ENCODE data around the gene USP33. TPM values are rescaled to one million over a fixed set of nuclear protein-coding genes. Genes with fewer than 3 reads are reported as not detected.

Gene USP33
- total and polyA plus RNA-seq, 10 of the 15 experiments (the other 5 are each of a cell fraction or from before 2014, with no cell fraction given): 13.1 to 49.9 (median 32.2) TPM

DNA sequence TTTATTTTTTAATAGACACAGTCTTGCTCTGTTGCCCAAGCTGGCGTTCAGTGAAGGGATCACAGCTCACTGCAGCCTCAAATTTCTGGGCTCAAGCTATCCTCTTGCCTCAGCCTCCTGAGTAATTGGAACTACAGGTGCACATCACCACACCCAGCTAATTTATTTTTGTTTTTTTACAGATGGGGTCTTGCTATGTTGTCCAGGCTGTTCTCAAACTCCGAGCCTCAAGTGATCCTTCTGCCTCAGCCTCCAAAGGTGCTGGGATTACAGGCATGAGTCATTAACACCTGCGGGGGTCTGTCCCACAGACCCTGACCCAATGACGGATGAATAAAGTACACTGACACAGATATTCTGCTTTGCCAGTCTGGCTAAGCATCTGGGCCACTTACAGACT is 43.6 kb downstream of the USP33 start:
- CTCF ChIA-PET: no interaction called here
- H3K27me3 ChIP-seq (replicated peaks in 1 of 2; ENCODE audit: control insufficient read depth in 2 of 2, insufficient read depth in 2 of 2, low read length in 1 of 2): no peaks in the 10 kb centered on the region
- no peaks in the 10 kb centered on the region for H3K9me3 ChIP-seq (replicated peaks; ENCODE audit: control insufficient read depth, insufficient read depth, low read length)
- in situ Hi-C loops (cut with MboI): no loop called here
- ATAC-seq (no peak), FAIRE-seq (no peak), DNase-seq (ENCODE audit: low read depth, low spot score) (no peak)
- no peaks in the 10 kb centered on the region for H4K20me1 ChIP-seq (ENCODE audit: control insufficient read depth, insufficient read depth)
- peaks cover 2 to 10% of the 10 kb centered on the region in 2 experiments for H3K36me3 ChIP-seq (ENCODE audit: control insufficient read depth in 2 of 2, insufficient read depth in 2 of 2, low read length in 1 of 2)
- H3K4me1 ChIP-seq (ENCODE audit: control insufficient read depth, insufficient read depth, low read length): no peaks in the 10 kb centered on the region
- no peak overlapping the region for H3K4me3 ChIP-seq
- intact Hi-C loops (cut with micrococcal nuclease; ENCODE audit: unreplicated experiment): no loop called here
- RAD21 ChIA-PET (ENCODE audit: unreplicated experiment): no interaction called here
- TF ChIP-seq ZNF384 (IDR thresholded peaks at IDR 0.05; ENCODE audit: borderline replicate concordance, low read depth, low read length) (no peak), NFYB (IDR thresholded peaks at IDR 0.05; ENCODE audit: insufficient read depth, low read depth, low read length) (no peak), RAD21 (IDR thresholded peaks at IDR 0.05; ENCODE audit: insufficient read depth, low read depth, low read length) (no peak), SMARCA5 (IDR thresholded peaks at IDR 0.05) (no peak), ZNF622 (IDR thresholded peaks at IDR 0.05) (no peak), BHLHE40 (IDR thresholded peaks at IDR 0.05; ENCODE audit: borderline replicate concordance in 1 of 2, low read depth in 2 of 2, low read length in 1 of 2) (no peak)
- TF ChIP-seq, protein P1, sequence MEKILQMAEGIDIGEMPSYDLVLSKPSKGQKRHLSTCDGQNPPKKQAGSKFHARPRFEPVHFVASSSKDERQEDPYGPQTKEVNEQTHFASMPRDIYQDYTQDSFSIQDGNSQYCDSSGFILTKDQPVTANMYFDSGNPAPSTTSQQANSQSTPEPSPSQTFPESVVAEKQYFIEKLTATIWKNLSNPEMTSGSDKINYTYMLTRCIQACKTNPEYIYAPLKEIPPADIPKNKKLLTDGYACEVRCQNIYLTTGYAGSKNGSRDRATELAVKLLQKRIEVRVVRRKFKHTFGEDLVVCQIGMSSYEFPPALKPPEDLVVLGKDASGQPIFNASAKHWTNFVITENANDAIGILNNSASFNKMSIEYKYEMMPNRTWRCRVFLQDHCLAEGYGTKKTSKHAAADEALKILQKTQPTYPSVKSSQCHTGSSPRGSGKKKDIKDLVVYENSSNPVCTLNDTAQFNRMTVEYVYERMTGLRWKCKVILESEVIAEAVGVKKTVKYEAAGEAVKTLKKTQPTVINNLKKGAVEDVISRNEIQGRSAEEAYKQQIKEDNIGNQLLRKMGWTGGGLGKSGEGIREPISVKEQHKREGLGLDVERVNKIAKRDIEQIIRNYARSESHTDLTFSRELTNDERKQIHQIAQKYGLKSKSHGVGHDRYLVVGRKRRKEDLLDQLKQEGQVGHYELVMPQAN (conservative IDR thresholded peaks at IDR 0.05): no peak
- TF ChIP-seq, protein P2, sequence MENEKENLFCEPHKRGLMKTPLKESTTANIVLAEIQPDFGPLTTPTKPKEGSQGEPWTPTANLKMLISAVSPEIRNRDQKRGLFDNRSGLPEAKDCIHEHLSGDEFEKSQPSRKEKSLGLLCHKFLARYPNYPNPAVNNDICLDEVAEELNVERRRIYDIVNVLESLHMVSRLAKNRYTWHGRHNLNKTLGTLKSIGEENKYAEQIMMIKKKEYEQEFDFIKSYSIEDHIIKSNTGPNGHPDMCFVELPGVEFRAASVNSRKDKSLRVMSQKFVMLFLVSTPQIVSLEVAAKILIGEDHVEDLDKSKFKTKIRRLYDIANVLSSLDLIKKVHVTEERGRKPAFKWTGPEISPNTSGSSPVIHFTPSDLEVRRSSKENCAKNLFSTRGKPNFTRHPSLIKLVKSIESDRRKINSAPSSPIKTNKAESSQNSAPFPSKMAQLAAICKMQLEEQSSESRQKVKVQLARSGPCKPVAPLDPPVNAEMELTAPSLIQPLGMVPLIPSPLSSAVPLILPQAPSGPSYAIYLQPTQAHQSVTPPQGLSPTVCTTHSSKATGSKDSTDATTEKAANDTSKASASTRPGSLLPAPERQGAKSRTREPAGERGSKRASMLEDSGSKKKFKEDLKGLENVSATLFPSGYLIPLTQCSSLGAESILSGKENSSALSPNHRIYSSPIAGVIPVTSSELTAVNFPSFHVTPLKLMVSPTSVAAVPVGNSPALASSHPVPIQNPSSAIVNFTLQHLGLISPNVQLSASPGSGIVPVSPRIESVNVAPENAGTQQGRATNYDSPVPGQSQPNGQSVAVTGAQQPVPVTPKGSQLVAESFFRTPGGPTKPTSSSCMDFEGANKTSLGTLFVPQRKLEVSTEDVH (IDR thresholded peaks at IDR 0.05; ENCODE audit: low read depth, partially characterized antibody): no peak
- TF ChIP-seq, protein P3, sequence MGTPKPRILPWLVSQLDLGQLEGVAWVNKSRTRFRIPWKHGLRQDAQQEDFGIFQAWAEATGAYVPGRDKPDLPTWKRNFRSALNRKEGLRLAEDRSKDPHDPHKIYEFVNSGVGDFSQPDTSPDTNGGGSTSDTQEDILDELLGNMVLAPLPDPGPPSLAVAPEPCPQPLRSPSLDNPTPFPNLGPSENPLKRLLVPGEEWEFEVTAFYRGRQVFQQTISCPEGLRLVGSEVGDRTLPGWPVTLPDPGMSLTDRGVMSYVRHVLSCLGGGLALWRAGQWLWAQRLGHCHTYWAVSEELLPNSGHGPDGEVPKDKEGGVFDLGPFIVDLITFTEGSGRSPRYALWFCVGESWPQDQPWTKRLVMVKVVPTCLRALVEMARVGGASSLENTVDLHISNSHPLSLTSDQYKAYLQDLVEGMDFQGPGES (IDR thresholded peaks at IDR 0.05): no peak
- H3K9ac ChIP-seq (ENCODE audit: control insufficient read depth, insufficient read depth, low read length): no peak overlapping the region
- SMC1A ChIA-PET (ENCODE audit: uncharacterized antibody, unreplicated experiment): no interaction called here
- POLR2A ChIA-PET: no interaction called here
- H2AFZ ChIP-seq (ENCODE audit: control insufficient read depth, low read depth, low read length): no peak overlapping the region
- no peaks in the 10 kb centered on the region for H3K79me2 ChIP-seq (ENCODE audit: control insufficient read depth, insufficient read depth, low read length)
- no TSS peak for BruUV-seq (replicated peaks)
- H3K4me2 ChIP-seq (ENCODE audit: control insufficient read depth, insufficient read depth): no peak overlapping the region
- no peak overlapping the region for H3K27ac ChIP-seq (ENCODE audit: control insufficient read depth, insufficient read depth)
- 96% methylated on average over 4 of the region's 4 CpGs for WGBS (ENCODE audit: insufficient coverage, insufficient replicate concordance, low lambda C conversion rate, missing lambda C conversion rate)

Measured in GM12878 (cell line).